PC-9 (cell line): ENCODE data around the gene SEMA4F. TPM values are rescaled to one million over a fixed set of nuclear protein-coding genes. Genes with fewer than 3 reads are reported as not detected.

Experiments
- Bru-seq: library from RNA; stranded (reverse); fragments of 400-500 nt; gene quantifications from one replicate; lab custom pipeline; 2021; lab: Mats Ljungman, UMichigan
- BruChase-seq, 2 experiments: library from RNA; stranded (reverse); fragments of 400-500 nt; gene quantifications; one replicate each; lab custom pipeline; 2021; lab: Mats Ljungman, UMichigan
- BruUV-seq: library from RNA; stranded (reverse); fragments of 400-500 nt; replicated peaks from 2 replicates; lab custom pipeline; 2021; lab: Mats Ljungman, UMichigan
- CTCF ChIA-PET: fragments of 300-600 bp; sonication (Branson Sonifier 250); formaldehyde crosslinking; loops from one replicate; lab custom pipeline; 2022; ENCODE audit warnings: antibody characterized with exemption; lab: Charles Lee
- POLR2A ChIA-PET: fragments of 300-600 bp; sonication (Branson Sonifier 250); formaldehyde crosslinking; loops from one replicate; lab custom pipeline; 2022; ENCODE audit warnings: antibody characterized with exemption; ENCODE audit not compliant: unreplicated experiment; lab: Charles Lee
- DNase-seq, 2 experiments: peaks; one replicate each; pipeline versions ENCODE4 v3.0.0 to v3.0.0-alpha.2; 2015 to 2022; ENCODE audit warnings: mixed read lengths in 1 of 2
- H2AFZ ChIP-seq: fragments of 200-600 bp; sonication (generic); 2 replicates; pipeline ENCODE4 v1.8.1; 2017; ENCODE audit warnings: antibody characterized with exemption
- H3F3A ChIP-seq: fragments of 200-600 bp; sonication (generic); 2 replicates; pipeline ENCODE4 v1.8.1; 2017; ENCODE audit warnings: antibody characterized with exemption, mild to moderate bottlenecking, low read depth; ENCODE audit not compliant: insufficient read depth
- H3K27ac ChIP-seq: fragments of 200-600 bp; sonication (generic); 2 replicates; pipeline ENCODE4 v1.6.1; 2016; ENCODE audit warnings: mixed run types
- H3K27me3 ChIP-seq: fragments of 200-600 bp; sonication (generic); 2 replicates; pipeline ENCODE4 v1.6.1; 2016; ENCODE audit warnings: low read depth, mixed run types; ENCODE audit not compliant: insufficient read depth
- H3K36me3 ChIP-seq: fragments of 200-600 bp; sonication (generic); 2 replicates; pipeline ENCODE4 v1.6.1; 2016; ENCODE audit warnings: low read depth, mixed run types
- H3K4me1 ChIP-seq: fragments of 200-600 bp; sonication (generic); replicated peaks from 2 replicates; pipeline ENCODE4 v1.6.1; 2016; ENCODE audit warnings: mixed run types; ENCODE audit not compliant: insufficient read depth
- H3K4me2 ChIP-seq: fragments of 200-600 bp; sonication (generic); 2 replicates; pipeline ENCODE4 v1.6.1; 2017; ENCODE audit warnings: mixed run types
- H3K4me3 ChIP-seq: fragments of 200-600 bp; sonication (generic); 2 replicates; pipeline ENCODE4 v1.6.1; 2016; ENCODE audit warnings: mixed run types
- H3K79me2 ChIP-seq: fragments of 200-600 bp; sonication (generic); 2 replicates; pipeline ENCODE4 v1.6.1; 2017; ENCODE audit warnings: low read depth, mixed run types
- H3K9me2 ChIP-seq: fragments of 200-600 bp; sonication (generic); 2 replicates; pipeline ENCODE4 v1.8.1; 2017; ENCODE audit warnings: mild to moderate bottlenecking; ENCODE audit not compliant: insufficient read depth
- H3K9me3 ChIP-seq: fragments of 200-600 bp; sonication (generic); 2 replicates; pipeline ENCODE4 v1.8.1; 2016; ENCODE audit warnings: low read depth; ENCODE audit not compliant: insufficient read depth
- H4K20me1 ChIP-seq: fragments of 200-600 bp; sonication (generic); 2 replicates; pipeline ENCODE4 v1.8.1; 2017; ENCODE audit not compliant: insufficient read depth
- EZH2 ChIP-seq: fragments of 200-600 bp; sonication (generic); IDR thresholded peaks from 2 replicates; pipeline ENCODE4 v1.8.0; 2017; ENCODE audit warnings: antibody characterized with exemption, low read depth
- intact Hi-C: fragments of 100-400 bp; cut with micrococcal nuclease; formaldehyde crosslinking; loops from one replicate; pipeline ENCODE4 v1.10.0; 2022; ENCODE audit not compliant: unreplicated experiment
- long read RNA-seq: library from polyadenylated mRNA; stranded (forward); transcript quantifications from one replicate; pipeline ENCODE4 v2.0.0, GENCODE V29; 2022
- total RNA-seq: library from RNA; stranded (reverse); gene quantifications from 2 replicates; pipeline ENCODE4 v1.2.3, GENCODE V29; 2021
- TF ChIP-seq, protein P1 (sequence below): fragments of 200-600 bp; sonication (generic); conservative IDR thresholded peaks from 2 replicates; pipeline ENCODE4 v1.6.1; 2017; ENCODE audit warnings: mixed run types, antibody characterized with exemption, mild to moderate bottlenecking, moderate library complexity

SEMA4F gene
- 10.6 and 12.3 TPM in 2 replicates for total RNA-seq
- percentile 45 among the genes with signal in this experiment for Bru-seq, nascent RNA
- BruChase-seq, experiment 1, labeled RNA remaining after a 2-hour chase, result percentile 38 among the genes with signal in this experiment
- percentile 39 among the genes with signal in this experiment for BruChase-seq, experiment 2, labeled RNA remaining after a 6-hour chase
- long read RNA-seq, full-length matches to known transcripts, result 14 of 16 reads
- long read RNA-seq, partial matches to known transcripts, result 2 of 16 reads
- long read RNA-seq, other reads (novel, unspliced or antisense), result 0 of 16 reads

DNA sequence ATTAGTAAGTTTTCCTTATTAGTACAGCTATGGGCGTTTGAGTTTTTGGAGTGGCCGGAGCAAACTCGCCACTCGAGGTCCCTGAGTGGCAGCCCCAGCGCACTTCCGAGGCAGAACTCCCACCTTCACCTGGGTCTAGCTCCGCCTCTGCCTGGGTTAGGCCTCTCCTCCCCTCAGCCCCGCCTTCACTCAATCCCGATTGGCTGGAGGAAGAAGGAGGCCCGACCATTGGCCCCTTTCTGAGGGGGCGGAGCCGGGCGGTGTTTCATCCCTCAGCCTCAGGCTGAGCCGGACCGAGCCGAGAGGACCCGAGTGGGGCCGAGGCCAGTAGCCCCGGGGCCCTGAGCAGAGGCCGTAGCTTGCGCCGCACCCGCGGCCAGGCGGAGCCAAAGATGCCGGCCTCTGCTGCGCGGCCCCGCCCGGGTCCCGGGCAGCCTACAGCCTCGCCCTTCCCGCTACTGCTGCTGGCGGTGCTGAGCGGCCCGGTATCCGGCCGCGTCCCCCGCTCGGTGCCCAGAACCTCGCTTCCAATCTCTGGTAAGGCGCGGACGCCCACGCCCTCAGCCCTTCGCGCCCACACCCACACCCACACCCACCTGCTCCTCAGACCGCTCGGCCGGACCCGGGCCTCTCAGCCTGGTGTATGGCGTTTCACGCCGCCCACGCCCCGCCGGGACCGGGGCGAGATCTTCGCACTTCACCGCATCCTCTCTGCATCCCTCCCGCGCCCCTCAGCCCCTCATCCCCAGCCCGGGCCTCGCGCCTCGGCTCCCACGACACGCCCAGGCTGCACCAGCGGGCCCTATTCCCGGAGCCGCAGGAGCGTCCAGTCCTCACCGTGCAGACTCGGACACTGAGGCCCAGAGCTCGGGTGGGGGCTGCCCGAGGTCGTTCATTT is at the start of gene SEMA4F:
TSS of gene SEMA4F (plus strand) at position 263 of the 898 bp plus-strand sequence. CDS start at position 393, 130 bp downstream.
- BruUV-seq, result no TSS peak
- POLR2A ChIA-PET, result interaction anchor here (0.6 to 0.7 kb wide), 3 partner anchors 181 to 996 kb away, joined by 3 to 4 read pairs (median 4); no protein-coding TSS in a partner anchor

DNA sequence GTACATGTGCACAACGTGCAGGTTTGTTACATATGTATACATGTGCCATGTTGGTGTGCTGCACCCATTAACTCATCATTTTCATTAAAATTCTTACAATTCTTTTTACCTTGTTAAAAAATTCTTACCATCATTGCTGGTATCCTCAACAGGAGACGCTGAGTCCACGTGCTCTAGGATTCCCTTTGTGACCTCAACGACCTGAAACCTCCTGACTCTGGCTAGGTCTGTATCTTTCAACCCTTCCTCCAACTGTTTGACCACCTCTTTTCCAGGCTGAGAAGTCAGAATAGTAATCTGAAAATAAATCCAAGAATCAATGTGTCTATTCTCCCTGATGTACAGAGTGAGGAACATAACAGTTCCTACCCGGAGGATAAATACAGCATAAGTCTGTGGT is 47.1 kb upstream of the SEMA4F start:
- CTCF ChIA-PET, result no interaction called here
- Histone ChIP-seq H3K4me2 (no peak overlapping the region), H3K36me3 (no peaks in the 10 kb centered on the region), H3K27ac (no peak overlapping the region), H3K9me2 (no peaks in the 10 kb centered on the region), H3K79me2 (no peaks in the 10 kb centered on the region), H3K4me3 (no peak overlapping the region), H4K20me1 (no peaks in the 10 kb centered on the region), H3K9me3 (no peaks in the 10 kb centered on the region; the same call in 1 of the 2 replicates), H3K4me1 (peaks cover 11% of the 10 kb centered on the region), H3F3A (peaks cover 14% of the 10 kb centered on the region), H2AFZ (no peak overlapping the region), H3K27me3 (no peaks in the 10 kb centered on the region)
- BruUV-seq, result no TSS peak
- POLR2A ChIA-PET, result no interaction called here
- TF ChIP-seq, protein P1, sequence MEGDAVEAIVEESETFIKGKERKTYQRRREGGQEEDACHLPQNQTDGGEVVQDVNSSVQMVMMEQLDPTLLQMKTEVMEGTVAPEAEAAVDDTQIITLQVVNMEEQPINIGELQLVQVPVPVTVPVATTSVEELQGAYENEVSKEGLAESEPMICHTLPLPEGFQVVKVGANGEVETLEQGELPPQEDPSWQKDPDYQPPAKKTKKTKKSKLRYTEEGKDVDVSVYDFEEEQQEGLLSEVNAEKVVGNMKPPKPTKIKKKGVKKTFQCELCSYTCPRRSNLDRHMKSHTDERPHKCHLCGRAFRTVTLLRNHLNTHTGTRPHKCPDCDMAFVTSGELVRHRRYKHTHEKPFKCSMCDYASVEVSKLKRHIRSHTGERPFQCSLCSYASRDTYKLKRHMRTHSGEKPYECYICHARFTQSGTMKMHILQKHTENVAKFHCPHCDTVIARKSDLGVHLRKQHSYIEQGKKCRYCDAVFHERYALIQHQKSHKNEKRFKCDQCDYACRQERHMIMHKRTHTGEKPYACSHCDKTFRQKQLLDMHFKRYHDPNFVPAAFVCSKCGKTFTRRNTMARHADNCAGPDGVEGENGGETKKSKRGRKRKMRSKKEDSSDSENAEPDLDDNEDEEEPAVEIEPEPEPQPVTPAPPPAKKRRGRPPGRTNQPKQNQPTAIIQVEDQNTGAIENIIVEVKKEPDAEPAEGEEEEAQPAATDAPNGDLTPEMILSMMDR, result no peak
- TF ChIP-seq EZH2, result no peak
- DNase-seq, result no peak
- intact Hi-C loops, result no loop called here

More for the DNA sequence above, at the start of gene SEMA4F:
- Histone ChIP-seq H3K9me2 (no peaks in the 10 kb centered on the region), H3K27me3 (no peaks in the 10 kb centered on the region), H3K27ac (no peak within 1 kb of the TSS), H3K79me2 (no peaks in the 10 kb centered on the region), H3K4me1 (no peaks in the 10 kb centered on the region; the same call in 1 of the 2 replicates), H3K4me3 (peak within 1 kb of the TSS; percentile 56), H3F3A (no peaks in the 10 kb centered on the region), H4K20me1 (no peaks in the 10 kb centered on the region), H2AFZ (peak within 1 kb of the TSS; percentile 92), H3K4me2 (peak within 1 kb of the TSS; percentile 74), H3K36me3 (no peaks in the 10 kb centered on the region), H3K9me3 (no peaks in the 10 kb centered on the region)
- CTCF ChIA-PET, result no interaction called here
- TF ChIP-seq, protein P1, result no peak
- no peak for TF ChIP-seq EZH2
- DNase-seq, result peak; percentile 92 to 98
- intact Hi-C loops, result loop anchor here (10.0 kb wide), 1 partner anchor 169 kb away; the partner anchor contains the start of genes CCDC142 and TTC31

DNA sequence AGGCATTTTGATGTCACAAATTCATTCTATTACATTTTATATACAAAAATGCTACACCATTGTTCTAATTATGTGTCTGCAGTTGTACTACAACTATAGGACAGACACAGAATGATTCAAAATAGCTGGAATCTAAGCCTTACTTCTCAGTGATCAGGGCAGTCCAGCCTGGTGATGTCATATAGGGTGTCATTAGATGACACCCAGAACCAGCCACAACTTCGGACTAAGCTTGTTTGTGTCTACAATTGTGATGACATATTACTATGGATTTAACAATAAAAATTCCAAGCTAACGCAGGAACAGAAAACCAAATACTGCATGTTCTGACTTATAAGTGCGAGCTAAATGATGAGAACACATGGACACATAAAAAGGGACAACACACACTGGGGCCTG is 36.9 kb upstream of the SEMA4F start:
- CTCF ChIA-PET, result no interaction called here
- Histone ChIP-seq H3K9me2 (no peaks in the 10 kb centered on the region), H3K27me3 (no peaks in the 10 kb centered on the region), H4K20me1 (no peaks in the 10 kb centered on the region), H3K4me3 (no peak overlapping the region), H3K4me2 (no peak overlapping the region), H3K4me1 (no peaks in the 10 kb centered on the region), H3K79me2 (no peaks in the 10 kb centered on the region), H3K27ac (no peak overlapping the region), H2AFZ (no peak overlapping the region), H3K9me3 (no peaks in the 10 kb centered on the region; the same call in 1 of the 2 replicates), H3F3A (no peaks in the 10 kb centered on the region; the same call in 1 of the 2 replicates), H3K36me3 (no peaks in the 10 kb centered on the region)
- POLR2A ChIA-PET, result no interaction called here
- TF ChIP-seq, protein P1, result no peak
- no peak for TF ChIP-seq EZH2
- no peak for DNase-seq
- intact Hi-C loops, result no loop called here
- BruUV-seq, result no TSS peak
